ENCODE measurements around the gene SMIM5. TPM values are rescaled to one million over a fixed set of nuclear protein-coding genes. Genes with fewer than 3 reads are reported as not detected.
A peak's percentile ranks its signal among the peaks of the same experiment; 100 is the strongest.

The SMIM5 gene
- polyA plus RNA-seq, 2 donors, result 33.9 to 37.3 TPM

DNA sequence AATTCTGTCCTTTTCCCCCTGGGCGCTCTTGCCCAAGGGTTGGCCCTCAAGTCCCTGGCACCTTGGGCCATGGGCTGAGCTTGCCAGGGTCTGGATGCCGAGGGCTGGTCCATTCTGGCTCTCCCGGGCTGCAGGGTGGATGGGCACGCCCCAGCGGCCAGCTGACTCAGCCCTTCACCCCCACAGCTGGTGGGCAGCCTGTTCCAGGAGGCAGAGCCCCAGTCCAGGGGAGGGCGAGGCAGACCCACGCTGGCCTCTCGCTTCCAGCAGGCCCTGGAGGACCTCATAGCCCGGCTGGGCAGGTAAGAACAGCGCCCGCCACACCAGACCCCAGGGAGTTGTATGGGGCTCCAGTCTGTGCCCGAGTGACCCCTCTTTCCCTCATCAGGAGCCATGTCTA lies 30.6 kb upstream of the SMIM5 start:
- no peaks in the 10 kb centered on the region for H3K9me3 ChIP-seq (ENCODE audit: control insufficient read depth in 2 of 2, insufficient read depth in 1 of 2, low read depth in 1 of 2, low read length in 1 of 2)
- peak overlapping the region in 1 of 2 donors; percentile 85 for H3K27ac ChIP-seq (ENCODE audit: low read depth in 2 of 2, low read length in 1 of 2)
- H3K36me3 ChIP-seq (ENCODE audit: control insufficient read depth in 2 of 2, insufficient read depth in 2 of 2, low read length in 1 of 2), result no peaks in the 10 kb centered on the region
- H3K4me1 ChIP-seq (ENCODE audit: control insufficient read depth in 2 of 2, insufficient read depth in 2 of 2, low read length in 1 of 2), result peaks cover 4 to 8% of the 10 kb centered on the region in 2 donors
- no peak overlapping the region for H3K4me3 ChIP-seq (ENCODE audit: low read depth in 1 of 2, low read length in 2 of 2)
- H3K27me3 ChIP-seq (ENCODE audit: control insufficient read depth in 1 of 2, insufficient read depth in 2 of 2, low read length in 2 of 2), result no peaks in the 10 kb centered on the region
- WGBS, 2 donors, result 86 to 96% methylated on average over 7 to 12 of the region's 12 CpGs

DNA sequence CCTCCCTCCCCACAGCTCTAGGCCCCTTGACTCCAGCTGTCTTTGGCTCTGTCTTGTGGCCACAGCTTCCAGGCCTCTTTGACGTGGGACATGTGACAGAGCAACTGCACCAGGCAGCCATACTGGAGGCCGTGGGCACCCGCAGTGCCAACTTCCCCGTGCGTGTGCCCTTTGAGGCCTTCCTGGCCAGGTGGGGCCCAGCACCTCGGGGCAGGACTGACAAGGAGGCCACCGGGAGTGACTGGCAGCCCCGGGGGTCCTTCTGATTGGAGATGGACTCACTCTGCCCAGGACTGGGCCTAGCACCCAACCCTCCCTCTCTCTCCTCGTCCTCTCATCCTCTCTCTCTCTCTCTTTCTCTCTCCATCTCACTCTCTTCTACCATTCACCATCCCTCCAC lies 30.1 kb upstream of the SMIM5 start:
- H3K4me3 ChIP-seq (ENCODE audit: low read depth in 1 of 2, low read length in 2 of 2), result no peak overlapping the region
- H3K36me3 ChIP-seq (ENCODE audit: control insufficient read depth in 2 of 2, insufficient read depth in 2 of 2, low read length in 1 of 2), result no peaks in the 10 kb centered on the region
- H3K27ac ChIP-seq (ENCODE audit: low read depth in 2 of 2, low read length in 1 of 2), result peak overlapping the region in 1 of 2 donors; percentile 85
- H3K4me1 ChIP-seq (ENCODE audit: control insufficient read depth in 2 of 2, insufficient read depth in 2 of 2, low read length in 1 of 2), result peaks cover 4 to 8% of the 10 kb centered on the region in 2 donors
- no peaks in the 10 kb centered on the region for H3K9me3 ChIP-seq (ENCODE audit: control insufficient read depth in 2 of 2, insufficient read depth in 1 of 2, low read depth in 1 of 2, low read length in 1 of 2)
- H3K27me3 ChIP-seq (ENCODE audit: control insufficient read depth in 1 of 2, insufficient read depth in 2 of 2, low read length in 2 of 2), result no peaks in the 10 kb centered on the region
- 76 to 80% methylated on average over 7 to 9 of the region's 9 CpGs for WGBS, 2 donors

DNA sequence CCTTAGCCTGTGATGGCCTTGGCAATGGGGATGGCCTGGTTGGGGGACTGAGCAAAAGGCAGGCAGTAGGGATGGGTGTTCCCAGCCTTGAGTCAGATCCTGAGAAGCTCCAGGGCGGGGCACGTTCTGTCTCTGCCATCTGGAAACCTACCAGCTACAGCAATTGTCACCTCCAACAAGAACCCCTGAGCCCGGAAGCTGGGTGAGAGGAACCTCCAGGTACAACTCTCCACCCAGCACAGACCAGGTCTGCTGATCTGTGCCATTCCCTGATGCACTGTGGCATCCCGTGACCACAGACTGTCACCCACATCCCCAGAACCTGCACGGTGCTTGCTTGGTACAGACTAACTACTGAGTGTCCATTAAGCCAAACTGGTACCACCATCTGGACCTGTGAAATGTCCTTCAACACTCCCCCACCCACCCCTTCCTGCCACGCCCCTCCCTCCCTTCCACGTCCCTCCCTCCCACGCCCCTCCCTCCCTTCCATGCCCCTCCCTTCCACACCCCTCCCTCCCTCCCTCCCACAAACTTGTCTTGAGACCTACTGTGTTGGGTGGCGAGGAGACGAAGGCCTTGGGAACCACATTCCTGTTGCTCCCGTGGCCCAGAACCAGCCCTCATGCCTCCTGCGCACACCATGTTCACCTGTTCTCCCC lies 29.1 kb upstream of the SMIM5 start:
- no peaks in the 10 kb centered on the region for H3K36me3 ChIP-seq (ENCODE audit: control insufficient read depth in 2 of 2, insufficient read depth in 2 of 2, low read length in 1 of 2)
- H3K27ac ChIP-seq (ENCODE audit: low read depth in 2 of 2, low read length in 1 of 2), result peak overlapping the region; percentile 49 to 85
- no peak overlapping the region for H3K4me3 ChIP-seq (ENCODE audit: low read depth in 1 of 2, low read length in 2 of 2)
- H3K27me3 ChIP-seq (ENCODE audit: control insufficient read depth in 1 of 2, insufficient read depth in 2 of 2, low read length in 2 of 2), result no peaks in the 10 kb centered on the region
- H3K4me1 ChIP-seq (ENCODE audit: control insufficient read depth in 2 of 2, insufficient read depth in 2 of 2, low read length in 1 of 2), result peaks cover 4 to 8% of the 10 kb centered on the region in 2 donors
- 61 to 67% methylated on average over 11 to 12 of the region's 12 CpGs for WGBS, 2 donors
- no peaks in the 10 kb centered on the region for H3K9me3 ChIP-seq (ENCODE audit: control insufficient read depth in 2 of 2, insufficient read depth in 1 of 2, low read depth in 1 of 2, low read length in 1 of 2)

DNA sequence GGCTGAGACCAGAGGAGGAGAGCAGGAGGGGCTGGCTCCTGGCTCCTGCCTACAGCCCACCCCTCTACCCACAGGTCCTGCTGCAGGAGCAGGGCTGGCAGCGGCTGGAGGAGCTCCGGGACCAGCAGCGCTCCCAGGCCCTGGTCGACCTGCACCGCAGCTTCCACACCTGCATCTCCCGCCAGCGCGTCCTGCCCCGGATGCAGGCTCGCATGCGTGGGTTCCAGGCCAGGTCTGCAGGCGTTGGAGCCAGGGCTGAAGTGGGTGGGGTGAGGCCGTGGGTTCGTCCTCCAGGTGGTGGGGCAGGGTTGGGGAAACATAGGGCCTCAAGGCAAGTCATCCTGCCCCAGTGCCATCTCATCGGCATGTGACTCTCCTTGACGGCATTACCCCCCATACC lies 27.4 kb upstream of the SMIM5 start:
- H3K4me3 ChIP-seq (ENCODE audit: low read depth in 1 of 2, low read length in 2 of 2), result no peak overlapping the region
- no peaks in the 10 kb centered on the region for H3K9me3 ChIP-seq (ENCODE audit: control insufficient read depth in 2 of 2, insufficient read depth in 1 of 2, low read depth in 1 of 2, low read length in 1 of 2)
- no peak overlapping the region for H3K27ac ChIP-seq (ENCODE audit: low read depth in 2 of 2, low read length in 1 of 2)
- no peaks in the 10 kb centered on the region for H3K27me3 ChIP-seq (ENCODE audit: control insufficient read depth in 1 of 2, insufficient read depth in 2 of 2, low read length in 2 of 2)
- peaks cover 4 to 13% of the 10 kb centered on the region in 2 donors for H3K4me1 ChIP-seq (ENCODE audit: control insufficient read depth in 2 of 2, insufficient read depth in 2 of 2, low read length in 1 of 2)
- WGBS, 2 donors, result 82 to 85% methylated on average over 16 of the region's 16 CpGs
- no peaks in the 10 kb centered on the region for H3K36me3 ChIP-seq (ENCODE audit: control insufficient read depth in 2 of 2, insufficient read depth in 2 of 2, low read length in 1 of 2)

DNA sequence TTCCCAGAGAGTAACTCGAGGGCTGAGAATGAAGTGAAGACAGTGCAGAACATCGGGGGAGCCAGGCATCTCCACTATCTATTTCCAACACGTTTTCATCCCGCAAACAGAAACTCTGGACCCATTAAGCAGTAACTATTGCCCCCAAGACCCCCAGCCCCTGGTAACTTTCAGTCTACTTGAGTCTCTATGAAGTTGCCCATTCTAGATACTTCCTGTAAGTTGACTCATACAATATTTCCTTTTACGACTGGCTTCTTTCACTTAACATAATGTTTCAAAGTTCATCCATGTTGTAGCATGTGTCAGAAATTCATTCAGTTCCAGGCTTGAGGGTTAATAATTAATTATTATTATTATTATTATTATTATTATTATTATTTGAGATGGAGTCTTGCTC lies 26.1 kb upstream of the SMIM5 start:
- Histone ChIP-seq H3K36me3 (ENCODE audit: control insufficient read depth in 2 of 2, insufficient read depth in 2 of 2, low read length in 1 of 2) (peaks cover 0 to 2% of the 10 kb centered on the region in 2 donors), H3K27ac (ENCODE audit: low read depth in 2 of 2, low read length in 1 of 2) (no peak overlapping the region), H3K27me3 (ENCODE audit: control insufficient read depth in 1 of 2, insufficient read depth in 2 of 2, low read length in 2 of 2) (no peaks in the 10 kb centered on the region), H3K4me3 (ENCODE audit: low read depth in 1 of 2, low read length in 2 of 2) (no peak overlapping the region), H3K4me1 (ENCODE audit: control insufficient read depth in 2 of 2, insufficient read depth in 2 of 2, low read length in 1 of 2) (peaks cover 0 to 21% of the 10 kb centered on the region in 2 donors), H3K9me3 (ENCODE audit: control insufficient read depth in 2 of 2, insufficient read depth in 1 of 2, low read depth in 1 of 2, low read length in 1 of 2) (no peaks in the 10 kb centered on the region)
- 83 to 88% methylated on average over 5 of the region's 5 CpGs for WGBS, 2 donors

DNA sequence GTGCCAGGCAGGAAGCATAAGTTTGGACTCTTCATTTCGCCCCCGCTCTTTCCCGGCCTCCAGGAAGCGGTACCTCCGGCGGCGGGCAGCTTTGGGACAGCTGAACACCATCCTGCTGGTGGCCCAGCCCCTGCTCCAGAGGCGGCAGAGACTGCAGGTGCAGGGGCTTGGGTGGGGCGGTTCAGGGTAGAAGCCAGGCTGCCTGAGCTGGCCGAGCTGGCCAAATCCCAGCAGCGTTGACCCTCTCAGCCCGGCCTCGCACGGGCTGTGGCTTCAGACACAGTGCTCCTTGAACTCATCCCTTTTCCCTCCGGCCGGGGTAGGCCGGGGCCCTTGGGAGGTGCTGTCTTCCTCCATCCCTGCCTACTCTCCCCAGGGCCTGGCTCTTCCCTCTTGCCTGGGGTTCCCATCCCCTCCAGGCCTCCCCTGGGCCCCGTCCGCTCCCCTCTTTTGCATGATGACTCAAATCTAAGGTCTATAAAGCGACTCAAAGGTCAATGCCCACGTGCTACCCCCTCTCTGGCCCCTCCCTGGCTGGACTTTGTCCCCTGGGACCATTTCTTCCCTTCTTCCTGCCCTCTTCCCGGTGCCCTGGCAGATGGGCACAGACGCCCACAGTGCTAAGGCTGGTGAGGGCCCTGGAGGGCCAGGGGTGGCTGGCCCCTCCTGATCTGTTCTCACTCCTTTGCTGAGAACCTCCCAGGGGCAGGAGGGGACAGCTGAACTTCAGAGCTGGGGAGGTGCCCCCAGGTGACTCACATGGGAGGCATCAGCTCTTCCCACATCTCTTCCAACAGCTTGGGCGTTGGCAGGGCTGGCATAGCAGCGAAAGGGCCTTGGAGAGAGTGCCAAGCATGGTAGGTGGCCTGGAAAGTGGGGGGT lies 22.9 kb upstream of the SMIM5 start:
- WGBS, 2 donors, result 79 to 81% methylated on average over 25 of the region's 25 CpGs
- peaks cover 0 to 16% of the 10 kb centered on the region in 2 donors for H3K4me1 ChIP-seq (ENCODE audit: control insufficient read depth in 2 of 2, insufficient read depth in 2 of 2, low read length in 1 of 2)
- H3K27ac ChIP-seq (ENCODE audit: low read depth in 2 of 2, low read length in 1 of 2), result peak overlapping the region in 1 of 2 donors; percentile 19
- no peaks in the 10 kb centered on the region for H3K27me3 ChIP-seq (ENCODE audit: control insufficient read depth in 1 of 2, insufficient read depth in 2 of 2, low read length in 2 of 2)
- H3K9me3 ChIP-seq (ENCODE audit: control insufficient read depth in 2 of 2, insufficient read depth in 1 of 2, low read depth in 1 of 2, low read length in 1 of 2), result no peaks in the 10 kb centered on the region
- no peak overlapping the region for H3K4me3 ChIP-seq (ENCODE audit: low read depth in 1 of 2, low read length in 2 of 2)
- H3K36me3 ChIP-seq (ENCODE audit: control insufficient read depth in 2 of 2, insufficient read depth in 2 of 2, low read length in 1 of 2), result peaks cover 0 to 5% of the 10 kb centered on the region in 2 donors

DNA sequence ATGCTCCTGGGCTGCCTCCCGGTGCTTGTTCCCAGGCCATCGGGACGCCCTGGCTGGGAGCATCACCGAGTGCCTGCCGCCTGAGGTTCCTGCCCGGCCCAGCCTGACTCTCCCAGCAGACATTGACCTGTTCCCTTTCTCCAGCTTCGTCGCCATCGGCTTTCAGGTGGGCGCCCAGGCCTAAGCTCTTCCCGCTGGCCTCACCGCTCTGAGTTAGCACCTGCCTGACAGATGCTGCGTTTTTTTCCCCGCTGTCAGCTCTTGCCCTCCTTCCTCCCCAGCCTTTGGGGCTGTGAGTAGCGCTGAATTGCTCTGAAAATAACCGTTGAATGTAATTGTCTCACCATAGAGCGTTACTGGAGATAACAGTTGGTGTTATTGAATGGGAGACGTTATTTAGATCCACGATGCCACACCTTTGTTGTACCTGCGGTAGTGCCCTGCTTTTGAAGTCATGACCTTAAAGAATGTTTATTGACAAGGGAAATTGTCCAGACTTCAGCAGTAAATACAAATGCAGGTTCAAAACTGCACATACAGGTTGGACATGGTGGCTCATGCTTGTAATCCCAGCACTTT lies 21.3 kb upstream of the SMIM5 start:
- H3K4me1 ChIP-seq (ENCODE audit: control insufficient read depth in 2 of 2, insufficient read depth in 2 of 2, low read length in 1 of 2), result peaks cover 0 to 16% of the 10 kb centered on the region in 2 donors
- no peaks in the 10 kb centered on the region for H3K9me3 ChIP-seq (ENCODE audit: control insufficient read depth in 2 of 2, insufficient read depth in 1 of 2, low read depth in 1 of 2, low read length in 1 of 2)
- WGBS, 2 donors, result 80 to 86% methylated on average over 20 of the region's 20 CpGs
- H3K27me3 ChIP-seq (ENCODE audit: control insufficient read depth in 1 of 2, insufficient read depth in 2 of 2, low read length in 2 of 2), result no peaks in the 10 kb centered on the region
- peaks cover 0 to 10% of the 10 kb centered on the region in 2 donors for H3K36me3 ChIP-seq (ENCODE audit: control insufficient read depth in 2 of 2, insufficient read depth in 2 of 2, low read length in 1 of 2)
- H3K4me3 ChIP-seq (ENCODE audit: low read depth in 1 of 2, low read length in 2 of 2), result no peak overlapping the region
- H3K27ac ChIP-seq (ENCODE audit: low read depth in 2 of 2, low read length in 1 of 2), result peak overlapping the region in 1 of 2 donors; percentile 5

DNA sequence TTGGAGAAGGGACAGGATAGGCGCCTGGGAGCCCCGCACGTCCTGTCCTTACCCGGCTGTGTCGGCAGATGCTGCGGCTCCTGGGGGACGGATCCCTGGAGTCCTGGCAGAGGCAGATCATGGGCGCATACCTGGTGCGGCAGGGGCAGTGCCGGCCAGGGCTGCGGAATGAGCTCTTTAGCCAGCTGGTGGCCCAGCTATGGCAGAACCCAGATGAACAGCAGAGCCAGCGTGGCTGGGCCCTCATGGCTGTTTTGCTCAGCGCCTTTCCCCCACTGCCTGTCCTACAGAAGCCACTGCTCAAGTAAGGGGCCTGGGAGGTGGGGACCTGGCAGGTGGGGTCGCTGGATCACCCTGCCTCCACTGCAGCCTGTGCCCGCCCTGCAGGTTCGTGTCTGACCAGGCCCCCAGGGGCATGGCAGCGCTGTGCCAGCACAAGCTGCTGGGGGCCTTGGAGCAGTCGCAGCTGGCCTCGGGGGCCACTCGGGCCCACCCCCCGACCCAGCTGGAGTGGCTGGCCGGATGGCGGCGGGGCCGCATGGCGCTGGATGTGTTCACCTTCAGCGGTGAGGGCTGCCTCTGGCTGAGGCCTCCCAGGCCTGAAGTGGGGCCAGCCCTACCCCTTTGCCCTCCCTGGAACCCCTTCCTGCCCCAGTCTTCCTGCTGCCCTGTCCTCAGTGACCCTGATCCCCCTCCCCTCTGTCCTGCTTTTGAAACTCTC lies 20.2 kb upstream of the SMIM5 start:
- Histone ChIP-seq H3K27ac (ENCODE audit: low read depth in 2 of 2, low read length in 1 of 2) (no peak overlapping the region), H3K4me3 (ENCODE audit: low read depth in 1 of 2, low read length in 2 of 2) (no peak overlapping the region), H3K36me3 (ENCODE audit: control insufficient read depth in 2 of 2, insufficient read depth in 2 of 2, low read length in 1 of 2) (peaks cover 0 to 15% of the 10 kb centered on the region in 2 donors), H3K27me3 (ENCODE audit: control insufficient read depth in 1 of 2, insufficient read depth in 2 of 2, low read length in 2 of 2) (no peaks in the 10 kb centered on the region), H3K9me3 (ENCODE audit: control insufficient read depth in 2 of 2, insufficient read depth in 1 of 2, low read depth in 1 of 2, low read length in 1 of 2) (no peaks in the 10 kb centered on the region), H3K4me1 (ENCODE audit: control insufficient read depth in 2 of 2, insufficient read depth in 2 of 2, low read length in 1 of 2) (peaks cover 0 to 16% of the 10 kb centered on the region in 2 donors)
- whole genome bisulfite sequencing, 2 donors, result 86 to 89% methylated on average over 26 to 27 of the region's 27 CpGs

DNA sequence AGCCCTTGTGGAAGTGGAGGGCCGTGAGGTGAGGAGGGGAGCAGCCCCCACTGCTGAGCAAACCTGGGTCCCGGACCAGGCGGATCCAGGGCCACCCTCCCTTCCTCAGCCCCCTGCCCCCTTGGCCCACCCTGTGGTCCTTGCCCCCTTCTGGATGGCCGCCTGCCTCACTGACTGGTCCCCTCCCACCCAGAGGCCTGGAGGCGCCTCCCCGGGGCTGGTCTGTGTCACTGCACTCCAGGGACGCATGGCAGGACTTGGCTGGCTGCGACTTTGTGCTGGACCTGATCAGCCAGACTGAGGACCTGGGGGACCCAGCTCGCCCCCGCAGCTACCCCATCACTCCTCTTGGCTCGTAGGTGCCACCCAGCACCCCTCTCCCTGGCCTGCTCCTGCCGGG lies 19.2 kb upstream of the SMIM5 start:
- no peaks in the 10 kb centered on the region for H3K9me3 ChIP-seq (ENCODE audit: control insufficient read depth in 2 of 2, insufficient read depth in 1 of 2, low read depth in 1 of 2, low read length in 1 of 2)
- no peak overlapping the region for H3K27ac ChIP-seq (ENCODE audit: low read depth in 2 of 2, low read length in 1 of 2)
- 82 to 88% methylated on average over 11 to 12 of the region's 12 CpGs for WGBS, 2 donors
- no peaks in the 10 kb centered on the region for H3K27me3 ChIP-seq (ENCODE audit: control insufficient read depth in 1 of 2, insufficient read depth in 2 of 2, low read length in 2 of 2)
- peaks cover 0 to 16% of the 10 kb centered on the region in 2 donors for H3K4me1 ChIP-seq (ENCODE audit: control insufficient read depth in 2 of 2, insufficient read depth in 2 of 2, low read length in 1 of 2)
- no peak overlapping the region for H3K4me3 ChIP-seq (ENCODE audit: low read depth in 1 of 2, low read length in 2 of 2)
- H3K36me3 ChIP-seq (ENCODE audit: control insufficient read depth in 2 of 2, insufficient read depth in 2 of 2, low read length in 1 of 2), result peaks cover 0 to 17% of the 10 kb centered on the region in 2 donors
